K562 (cell line): ENCODE data around the gene CHD6. TPM values are rescaled to one million over a fixed set of nuclear protein-coding genes. Genes with fewer than 3 reads are reported as not detected.

Source experiments
- BRD4 ChIP-seq: fragments of 200-600 bp; sonication (generic); IDR thresholded peaks from 2 replicates; pipeline ENCODE4 v1.6.1; 2017; ENCODE audit warnings: inconsistent platforms
- ELF1 ChIP-seq: fragments of 200-800 bp; sonication (Bioruptor generic); IDR thresholded peaks from 2 replicates; pipeline ENCODE4 v1.6.1; 2016; ENCODE audit warnings: missing genetic modification characterization, missing compliant biosample characterization
- ETS2 ChIP-seq: IDR thresholded peaks from 2 replicates; pipeline ENCODE4 v1.6.1; 2016; ENCODE audit warnings: borderline replicate concordance, missing genetic modification characterization, mild to moderate bottlenecking, moderate library complexity, missing compliant biosample characterization; ENCODE audit not compliant: poor library complexity, severe bottlenecking
- HDAC8 ChIP-seq: fragments of 450-650 bp; IDR thresholded peaks from 2 replicates; pipeline ENCODE4 v1.6.1; 2016; ENCODE audit warnings: mild to moderate bottlenecking, missing genetic modification characterization, moderate library complexity, missing compliant biosample characterization
- JUN ChIP-seq, 2 experiments: sonication (generic) in 1 of 2; formaldehyde crosslinking in 1 of 2; IDR thresholded peaks; 2 replicates each; pipeline versions ENCODE4 v1.6.1 to v1.8.0; 2012 to 2022; ENCODE audit warnings: borderline replicate concordance in 2 of 2, mild to moderate bottlenecking in 2 of 2, improper control_type of control experiment in 1 of 2, low read depth in 1 of 2, low read length in 1 of 2, missing genetic modification reagents in 1 of 2
- LEF1 ChIP-seq: fragments of 450-650 bp; IDR thresholded peaks from 2 replicates; pipeline ENCODE4 v1.6.1; 2016; ENCODE audit warnings: mild to moderate bottlenecking
- MAFF ChIP-seq: IDR thresholded peaks from 2 replicates; pipeline ENCODE4 v1.6.1; 2012; ENCODE audit warnings: low read length, improper control_type of control experiment
- NFE2L1 ChIP-seq: fragments of 450-650 bp; IDR thresholded peaks from 2 replicates; pipeline ENCODE4 v1.6.1; 2016; ENCODE audit warnings: missing genetic modification characterization, low read depth, mild to moderate bottlenecking, missing compliant biosample characterization, moderate library complexity, borderline replicate concordance
- POLR3G ChIP-seq: IDR thresholded peaks from 2 replicates; pipeline ENCODE4 v1.6.1; 2011; ENCODE audit not compliant: insufficient read length, insufficient replicate concordance; ENCODE audit errors: extremely low read depth
- PTBP1 ChIP-seq: fragments of 200-400 bp; formaldehyde crosslinking; IDR thresholded peaks from 2 replicates; pipeline ENCODE4 v1.6.1; 2017; ENCODE audit warnings: low read depth, low read length
- PURB ChIP-seq: sonication (generic); formaldehyde crosslinking; IDR thresholded peaks from 2 replicates; pipeline ENCODE4 v1.9.0; 2021; ENCODE audit warnings: low read depth, mild to moderate bottlenecking, missing genetic modification reagents
- SOX6 ChIP-seq: fragments of 450-650 bp; IDR thresholded peaks from 2 replicates; pipeline ENCODE4 v1.6.1; 2014; ENCODE audit warnings: mild to moderate bottlenecking
- STAG1 ChIP-seq: sonication (generic); formaldehyde crosslinking; IDR thresholded peaks from 2 replicates; pipeline ENCODE4 v1.5.0; 2020; ENCODE audit warnings: missing genetic modification reagents, borderline replicate concordance
- STAT5B ChIP-seq: fragments of 250-450 bp; sonication (Bioruptor Pico); IDR thresholded peaks from 2 replicates; pipeline ENCODE4 v1.8.0; 2021; ENCODE audit warnings: mild to moderate bottlenecking, inconsistent platforms
- SUPT5H ChIP-seq: fragments of 450-650 bp; IDR thresholded peaks from 2 replicates; pipeline ENCODE4 v1.6.1; 2016
- TCF7L2 ChIP-seq: fragments of 150-350 bp; IDR thresholded peaks from 2 replicates; pipeline ENCODE4 v1.6.1; 2016; ENCODE audit warnings: low read depth, mild to moderate bottlenecking, low read length, moderate library complexity
- TEAD4 ChIP-seq, 2 experiments: sonication (generic) in 1 of 2; formaldehyde crosslinking in 1 of 2; IDR thresholded peaks; 2 replicates each; pipeline versions ENCODE4 v1.6.1 to v1.8.0; 2012 to 2022; ENCODE audit warnings: borderline replicate concordance in 1 of 2, inconsistent platforms in 1 of 2, low read length in 1 of 2, mild to moderate bottlenecking in 1 of 2, missing genetic modification reagents in 1 of 2
- XRCC3 ChIP-seq: fragments of 450-650 bp; IDR thresholded peaks from 2 replicates; pipeline ENCODE4 v1.6.1; 2017; ENCODE audit warnings: mild to moderate bottlenecking, moderate library complexity
- YBX1 ChIP-seq: fragments of 450-650 bp; IDR thresholded peaks from 2 replicates; pipeline ENCODE4 v1.7.1; 2016; ENCODE audit warnings: mild to moderate bottlenecking
- ZEB2 ChIP-seq: fragments of 450-650 bp; IDR thresholded peaks from 2 replicates; pipeline ENCODE4 v1.6.1; 2016
- ZFPM2 ChIP-seq: fragments of 250-450 bp; sonication (Bioruptor Pico); IDR thresholded peaks from 2 replicates; pipeline ENCODE4 v1.5.1; 2022; ENCODE audit warnings: mild to moderate bottlenecking
- ZKSCAN3 ChIP-seq: fragments of 250-450 bp; sonication (Bioruptor Pico); IDR thresholded peaks from 2 replicates; pipeline ENCODE4 v1.4.0; 2020
- ZNF561 ChIP-seq: fragments of 450-650 bp; formaldehyde crosslinking; conservative IDR thresholded peaks from 2 replicates; pipeline ENCODE4 v1.4.0; 2020; ENCODE audit warnings: mild to moderate bottlenecking, moderate library complexity
- polyA plus RNA-seq, 8 experiments: library from polyadenylated mRNA; depleted of rRNA in 4 of 8; stranded (reverse) in 5 of 8; unstranded in 3 of 8; fragments of >200 nt; fragmentation: Nextera tagmentation in 2 of 8; fragmentation: Illumina TruSeq in 1 of 8; extraction: Ambion mirVana in 2 of 8; extraction: Trizol in 1 of 8; gene quantifications; 2 replicates each; pipeline versions ENCODE4 v1.2.1 to v1.2.3, GENCODE V29; 2011 to 2014; ENCODE audit warnings: inconsistent platforms in 1 of 8, missing spikeins in 1 of 8
- total RNA-seq, 7 experiments: library from RNA; depleted of rRNA in 6 of 7; stranded (reverse); fragments of >200 nt in 6 of 7; fragmentation: Illumina TruSeq in 2 of 7; extraction: Trizol in 2 of 7; gene quantifications; 2 replicates each; pipeline versions ENCODE4 v1.2.1 to v1.2.3, GENCODE V29; 2011 to 2021; ENCODE audit warnings: low replicate concordance in 1 of 7
- TF ChIP-seq, protein P1 (sequence below): fragments of 250-450 bp; sonication (Bioruptor Pico); IDR thresholded peaks from 2 replicates; pipeline ENCODE4 v1.4.0; 2020

The CHD6 gene
- total and polyA plus RNA-seq, 9 of the 15 experiments (the other 6 are each of a cell fraction or from before 2014, with no cell fraction given) = 3.9 to 24.2 (median 12.8) TPM

DNA sequence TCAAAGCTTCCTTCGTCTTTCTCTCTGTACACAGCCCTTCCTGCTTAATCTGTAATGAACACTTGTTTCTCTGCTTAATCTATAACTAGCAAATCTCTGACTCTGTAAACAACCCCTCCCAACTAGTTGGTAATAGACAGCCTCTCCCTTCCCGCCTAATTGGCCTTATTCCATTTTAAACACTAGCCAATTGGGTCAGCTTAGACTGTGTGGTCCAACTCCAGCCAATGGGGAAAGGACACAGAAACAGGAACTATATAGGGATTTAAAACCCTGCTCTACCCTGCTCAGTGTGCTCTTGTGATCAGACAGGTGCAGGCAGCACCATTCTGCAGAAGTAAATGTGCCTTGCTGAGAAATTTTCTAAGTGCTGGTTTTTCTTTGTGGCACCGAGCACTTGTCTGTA, 18.5 kb downstream of the CHD6 start (continued):
- TF ChIP-seq, protein P1, sequence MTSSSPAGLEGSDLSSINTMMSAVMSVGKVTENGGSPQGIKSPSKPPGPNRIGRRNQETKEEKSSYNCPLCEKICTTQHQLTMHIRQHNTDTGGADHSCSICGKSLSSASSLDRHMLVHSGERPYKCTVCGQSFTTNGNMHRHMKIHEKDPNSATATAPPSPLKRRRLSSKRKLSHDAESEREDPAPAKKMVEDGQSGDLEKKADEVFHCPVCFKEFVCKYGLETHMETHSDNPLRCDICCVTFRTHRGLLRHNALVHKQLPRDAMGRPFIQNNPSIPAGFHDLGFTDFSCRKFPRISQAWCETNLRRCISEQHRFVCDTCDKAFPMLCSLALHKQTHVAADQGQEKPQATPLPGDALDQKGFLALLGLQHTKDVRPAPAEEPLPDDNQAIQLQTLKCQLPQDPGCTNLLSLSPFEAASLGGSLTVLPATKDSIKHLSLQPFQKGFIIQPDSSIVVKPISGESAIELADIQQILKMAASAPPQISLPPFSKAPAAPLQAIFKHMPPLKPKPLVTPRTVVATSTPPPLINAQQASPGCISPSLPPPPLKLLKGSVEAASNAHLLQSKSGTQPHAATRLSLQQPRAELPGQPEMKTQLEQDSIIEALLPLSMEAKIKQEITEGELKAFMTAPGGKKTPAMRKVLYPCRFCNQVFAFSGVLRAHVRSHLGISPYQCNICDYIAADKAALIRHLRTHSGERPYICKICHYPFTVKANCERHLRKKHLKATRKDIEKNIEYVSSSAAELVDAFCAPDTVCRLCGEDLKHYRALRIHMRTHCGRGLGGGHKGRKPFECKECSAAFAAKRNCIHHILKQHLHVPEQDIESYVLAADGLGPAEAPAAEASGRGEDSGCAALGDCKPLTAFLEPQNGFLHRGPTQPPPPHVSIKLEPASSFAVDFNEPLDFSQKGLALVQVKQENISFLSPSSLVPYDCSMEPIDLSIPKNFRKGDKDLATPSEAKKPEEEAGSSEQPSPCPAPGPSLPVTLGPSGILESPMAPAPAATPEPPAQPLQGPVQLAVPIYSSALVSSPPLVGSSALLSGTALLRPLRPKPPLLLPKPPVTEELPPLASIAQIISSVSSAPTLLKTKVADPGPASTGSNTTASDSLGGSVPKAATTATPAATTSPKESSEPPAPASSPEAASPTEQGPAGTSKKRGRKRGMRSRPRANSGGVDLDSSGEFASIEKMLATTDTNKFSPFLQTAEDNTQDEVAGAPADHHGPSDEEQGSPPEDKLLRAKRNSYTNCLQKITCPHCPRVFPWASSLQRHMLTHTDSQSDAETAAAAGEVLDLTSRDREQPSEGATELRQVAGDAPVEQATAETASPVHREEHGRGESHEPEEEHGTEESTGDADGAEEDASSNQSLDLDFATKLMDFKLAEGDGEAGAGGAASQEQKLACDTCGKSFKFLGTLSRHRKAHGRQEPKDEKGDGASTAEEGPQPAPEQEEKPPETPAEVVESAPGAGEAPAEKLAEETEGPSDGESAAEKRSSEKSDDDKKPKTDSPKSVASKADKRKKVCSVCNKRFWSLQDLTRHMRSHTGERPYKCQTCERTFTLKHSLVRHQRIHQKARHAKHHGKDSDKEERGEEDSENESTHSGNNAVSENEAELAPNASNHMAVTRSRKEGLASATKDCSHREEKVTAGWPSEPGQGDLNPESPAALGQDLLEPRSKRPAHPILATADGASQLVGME = no peak
- TF ChIP-seq MAFF (no peak), ETS2 (tag) (no peak), PTBP1 (no peak), LEF1 (no peak), NFE2L1 (tag) (no peak), ZNF561 (CRISPR knock-in tag) (peak; percentile 98), XRCC3 (peak; percentile 88; the same call in 1 of the 2 replicates), BRD4 (no peak), ELF1 (tag) (no peak), ZFPM2 (CRISPR knock-in tag) (no peak), SOX6 (no peak), STAG1 (CRISPR knock-in tag) (no peak), HDAC8 (tag) (no peak), SUPT5H (no peak), TCF7L2 (no peak), POLR3G (no peak), TEAD4 (IDR thresholded peaks at IDR 0.05; ENCODE audit: low read length) (no peak), TEAD4 (CRISPR knock-in tag; IDR thresholded peaks at IDR 0.05; ENCODE audit: borderline replicate concordance) (no peak), YBX1 (no peak), ZEB2 (peak; percentile 70; the same call in 1 of the 2 replicates), JUN (IDR thresholded peaks at IDR 0.05; ENCODE audit: borderline replicate concordance, low read depth, low read length) (peak; percentile 29; the same call in 1 of the 2 replicates), JUN (CRISPR knock-in tag; IDR thresholded peaks at IDR 0.05; ENCODE audit: borderline replicate concordance) (no peak), PURB (CRISPR knock-in tag) (no peak), STAT5B (no peak), ZKSCAN3 (CRISPR knock-in tag) (no peak)
